ENCODE results near the gene IMMP1L.
"Not testable (repeated sequence)": the region's sequence is repeated elsewhere in the genome, so short reads cannot be mapped to it uniquely, and the experiment has no call there.

The IMMP1L gene

DNA sequence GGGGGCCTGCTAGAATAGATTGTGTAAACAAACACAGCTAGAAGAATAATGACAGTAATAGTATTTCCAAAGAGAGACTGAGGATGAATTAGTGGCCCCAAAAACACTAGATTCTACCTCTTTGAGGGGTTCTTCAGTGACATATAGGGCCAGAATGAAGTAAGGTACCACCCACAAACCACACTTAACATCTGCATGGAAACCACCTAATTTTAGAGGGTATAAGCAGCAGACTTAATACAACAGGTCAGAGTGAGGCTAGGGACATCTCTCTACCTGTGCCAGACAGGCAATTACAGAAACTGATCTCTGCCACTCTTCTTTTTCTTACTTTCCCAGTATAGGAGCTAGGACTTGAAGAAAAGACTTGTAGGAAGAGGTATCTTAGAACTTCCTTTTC lies 20.3 kb upstream of the IMMP1L start:
- H3K4me3 ChIP-seq (ENCODE audit: low read length), result no peak overlapping the region
- TF ChIP-seq CTCF (conservative IDR thresholded peaks at IDR 0.05; ENCODE audit: low read depth, low read length), result no peak
- DNase-seq (ENCODE audit: low read depth), result no peak

DNA sequence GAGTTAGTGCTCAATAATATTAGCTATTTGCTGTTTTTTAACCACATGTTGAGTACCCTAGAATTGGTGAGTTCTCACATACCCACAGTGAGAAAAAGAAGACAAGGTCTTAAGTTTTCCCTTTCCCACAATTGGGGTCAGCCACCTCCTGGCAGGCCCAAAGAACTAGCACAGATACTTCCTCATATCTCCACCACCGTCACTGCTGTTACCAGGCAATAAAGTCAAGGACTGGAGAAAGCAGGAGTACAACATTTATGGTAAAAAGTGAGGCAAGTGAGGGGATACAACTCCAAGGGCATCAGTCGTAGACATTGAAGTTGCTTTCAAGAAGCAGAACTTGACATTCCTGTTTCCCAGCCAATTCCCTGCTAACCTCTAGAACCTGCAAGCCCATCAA lies 19.8 kb upstream of the IMMP1L start:
- TF ChIP-seq CTCF (conservative IDR thresholded peaks at IDR 0.05; ENCODE audit: low read depth, low read length), result no peak
- DNase-seq (ENCODE audit: low read depth), result no peak
- H3K4me3 ChIP-seq (ENCODE audit: low read length), result no peak overlapping the region

GRCh38 chr11:31521497-31522150 lies 12.2 kb upstream of the IMMP1L start:
- no peak overlapping the region for H3K4me3 ChIP-seq (ENCODE audit: low read length)
- no peak for TF ChIP-seq CTCF (conservative IDR thresholded peaks at IDR 0.05; ENCODE audit: low read depth, low read length)
- DNase-seq (ENCODE audit: low read depth), result no peak

- no peak overlapping the region for H3K4me3 ChIP-seq (ENCODE audit: low read length)
- no peak for TF ChIP-seq CTCF (conservative IDR thresholded peaks at IDR 0.05; ENCODE audit: low read depth, low read length)
- no peak for DNase-seq (ENCODE audit: low read depth)
These were observed 2.7 kb upstream of the IMMP1L start for GRCh38 chr11:31512117-31512516.

DNA sequence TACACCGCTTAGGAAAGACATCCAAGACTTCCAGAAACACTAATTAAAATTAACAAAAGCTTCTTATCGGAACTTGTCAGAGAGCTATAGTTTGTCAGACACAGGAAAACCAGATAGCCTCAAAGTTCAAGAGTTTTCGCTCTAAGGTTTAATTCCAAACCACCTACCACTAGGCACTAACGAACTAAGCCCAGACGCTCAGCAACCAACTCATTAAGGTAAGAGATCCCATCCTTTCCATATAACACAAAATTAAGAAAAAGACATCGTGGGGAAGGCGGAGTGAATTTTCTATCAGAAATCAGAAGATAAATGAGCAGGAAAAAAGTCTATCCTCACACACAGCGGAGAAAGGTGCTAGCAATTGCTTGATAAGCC lies 382 bp downstream of the IMMP1L start:
- no peak for TF ChIP-seq CTCF (conservative IDR thresholded peaks at IDR 0.05; ENCODE audit: low read depth, low read length)
- H3K4me3 ChIP-seq (ENCODE audit: low read length), result peak overlapping the region; percentile 96
- no peak for DNase-seq (ENCODE audit: low read depth)

DNA sequence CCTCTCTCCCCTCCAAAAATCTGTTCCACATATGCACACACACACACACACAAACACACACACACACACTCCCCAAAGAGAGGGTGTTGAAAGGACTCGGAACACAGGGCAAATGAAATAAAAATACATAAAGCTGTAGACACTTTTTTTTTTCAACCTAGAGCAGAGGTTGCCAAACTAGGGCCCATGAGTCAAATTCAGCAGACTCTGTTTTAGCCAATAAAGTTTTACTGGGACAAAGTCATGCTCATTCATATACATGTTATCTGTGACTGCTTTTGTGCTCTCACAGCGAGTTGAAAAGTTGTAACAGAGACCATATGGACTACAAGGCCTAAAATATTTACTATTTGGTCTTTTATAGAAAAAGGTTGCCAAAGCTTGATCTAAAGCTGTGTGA lies 8.9 kb downstream of the IMMP1L start:
- TF ChIP-seq CTCF (conservative IDR thresholded peaks at IDR 0.05; ENCODE audit: low read depth, low read length), result no peak
- H3K4me3 ChIP-seq (ENCODE audit: low read length), result no peak overlapping the region
- no peak for DNase-seq (ENCODE audit: low read depth)

GRCh38 chr11:31499576-31500178 lies 9.7 kb downstream of the IMMP1L start:
- H3K4me3 ChIP-seq (ENCODE audit: low read length), result no peak overlapping the region
- no peak for DNase-seq (ENCODE audit: low read depth)
- no peak for TF ChIP-seq CTCF (conservative IDR thresholded peaks at IDR 0.05; ENCODE audit: low read depth, low read length)

- not testable (repeated sequence) for H3K4me3 ChIP-seq (ENCODE audit: low read length)
These were observed 15.7 kb downstream of the IMMP1L start for GRCh38 chr11:31493762-31494161.

More at GRCh38 chr11:31493762-31494161, 15.7 kb downstream of the IMMP1L start:
- not testable (repeated sequence) for DNase-seq (ENCODE audit: low read depth)

Measured in retinal pigment epithelial cell (primary cell).